IPS-15b (cell line): ENCODE measurements around the gene CYTH1.
"Not testable (repeated sequence)": the region's sequence is repeated elsewhere in the genome, so short reads cannot be mapped to it uniquely, and the experiment has no call there.

Source experiments
- H3K27me3 ChIP-seq: one replicate; pipeline ENCODE4 v1.6.1; 2013; ENCODE audit warnings: low read length; ENCODE audit not compliant: control insufficient read depth, insufficient read depth
- H3K36me3 ChIP-seq: one replicate; pipeline ENCODE4 v1.6.1; 2013; ENCODE audit warnings: low read length; ENCODE audit not compliant: control insufficient read depth, insufficient read depth
- H3K4me1 ChIP-seq: one replicate; pipeline ENCODE4 v1.6.1; 2013; ENCODE audit warnings: mild to moderate bottlenecking, low read length; ENCODE audit not compliant: control insufficient read depth, insufficient read depth
- H3K4me3 ChIP-seq: one replicate; pipeline ENCODE4 v1.5.1; 2013; ENCODE audit warnings: low read depth, low read length
- H3K9ac ChIP-seq: one replicate; pipeline ENCODE4 v1.6.1; 2013; ENCODE audit warnings: low read depth, mild to moderate bottlenecking, low read length
- H3K9me3 ChIP-seq: one replicate; pipeline ENCODE4 v1.6.1; 2013; ENCODE audit warnings: mild to moderate bottlenecking, low read length; ENCODE audit not compliant: control insufficient read depth, insufficient read depth

CYTH1 gene

DNA sequence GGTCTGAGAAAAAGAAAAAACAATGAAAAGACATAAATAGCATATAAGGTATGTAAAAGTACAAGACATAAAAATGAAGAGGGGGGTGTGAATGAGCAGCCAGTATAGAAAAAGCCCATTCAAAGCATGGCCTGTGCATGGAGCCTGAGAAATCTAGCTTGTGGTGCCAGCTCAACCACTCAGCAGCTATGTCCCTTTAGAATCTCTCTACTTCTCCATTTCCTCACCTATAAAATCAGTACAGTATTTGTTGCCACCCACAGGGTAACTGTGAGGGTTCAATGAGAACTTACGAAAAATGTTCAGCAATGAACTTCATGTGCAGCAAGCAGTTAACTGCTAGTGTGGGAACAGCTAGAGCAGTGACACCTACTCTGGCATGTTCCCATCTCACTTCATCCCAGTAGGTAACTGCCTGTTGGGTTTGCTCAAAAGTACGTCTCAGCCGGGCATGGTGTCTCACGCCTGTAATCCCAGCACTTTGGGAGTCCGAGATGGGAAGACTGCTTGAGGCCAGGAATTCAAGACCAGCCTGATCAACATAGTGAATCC, 15.3 kb downstream of the CYTH1 start:
- H3K4me1 ChIP-seq: no peaks in the 10 kb centered on the region

DNA sequence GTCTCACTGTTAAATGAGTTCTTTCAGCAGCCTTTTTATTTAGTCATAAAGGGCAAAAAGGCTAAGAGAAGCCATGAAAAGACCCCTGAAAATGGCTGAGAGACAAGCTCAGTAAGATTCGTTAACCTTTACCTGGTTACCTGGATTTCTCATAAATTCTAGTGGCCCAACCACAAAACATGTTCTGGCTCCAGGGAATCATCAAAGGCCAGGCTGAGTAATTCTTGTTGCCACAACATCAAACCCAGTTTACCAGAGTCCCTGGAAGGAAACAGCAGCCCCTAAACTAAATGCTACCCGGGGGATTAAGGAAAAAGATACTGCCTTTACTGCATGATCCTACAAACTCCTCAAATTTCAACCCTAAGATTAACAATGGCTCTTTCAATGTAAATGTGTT, 15.8 kb downstream of the CYTH1 start:
- H3K4me1 ChIP-seq: no peaks in the 10 kb centered on the region

More for the DNA sequence above, 15.3 kb downstream of the CYTH1 start:
- H3K9me3 ChIP-seq: no peaks in the 10 kb centered on the region
- H3K36me3 ChIP-seq: no peaks in the 10 kb centered on the region
- no peak overlapping the region for H3K9ac ChIP-seq
- H3K4me3 ChIP-seq: no peak overlapping the region
- H3K27me3 ChIP-seq: no peaks in the 10 kb centered on the region

DNA sequence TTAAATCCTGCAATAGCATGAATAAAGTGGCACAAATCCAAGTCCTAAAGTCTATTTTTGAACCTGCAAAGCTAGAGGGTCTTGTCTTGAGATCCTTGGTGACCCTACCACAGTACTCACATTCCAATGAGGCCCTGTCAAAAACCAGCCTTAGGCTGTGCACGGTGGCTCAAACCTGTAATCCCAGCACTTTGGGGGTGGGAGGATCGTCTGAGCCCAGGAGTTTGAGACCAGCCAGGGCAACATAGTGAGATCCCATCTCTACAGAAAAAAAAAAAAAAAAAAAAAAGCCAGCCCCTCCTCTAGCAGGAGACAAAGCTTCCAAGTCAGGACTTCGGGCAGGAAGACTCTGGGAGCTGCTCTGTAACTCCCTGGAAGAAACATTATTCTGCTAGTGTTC, 16.3 kb downstream of the CYTH1 start:
- H3K4me1 ChIP-seq: no peaks in the 10 kb centered on the region
- no peak overlapping the region for H3K9ac ChIP-seq
- no peaks in the 10 kb centered on the region for H3K36me3 ChIP-seq
- H3K9me3 ChIP-seq: no peaks in the 10 kb centered on the region
- no peak overlapping the region for H3K4me3 ChIP-seq
- H3K27me3 ChIP-seq: no peaks in the 10 kb centered on the region

More for the DNA sequence above, 15.8 kb downstream of the CYTH1 start:
- H3K4me3 ChIP-seq: no peak overlapping the region
- H3K9me3 ChIP-seq: no peaks in the 10 kb centered on the region
- no peaks in the 10 kb centered on the region for H3K36me3 ChIP-seq
- H3K27me3 ChIP-seq: no peaks in the 10 kb centered on the region
- no peak overlapping the region for H3K9ac ChIP-seq

DNA sequence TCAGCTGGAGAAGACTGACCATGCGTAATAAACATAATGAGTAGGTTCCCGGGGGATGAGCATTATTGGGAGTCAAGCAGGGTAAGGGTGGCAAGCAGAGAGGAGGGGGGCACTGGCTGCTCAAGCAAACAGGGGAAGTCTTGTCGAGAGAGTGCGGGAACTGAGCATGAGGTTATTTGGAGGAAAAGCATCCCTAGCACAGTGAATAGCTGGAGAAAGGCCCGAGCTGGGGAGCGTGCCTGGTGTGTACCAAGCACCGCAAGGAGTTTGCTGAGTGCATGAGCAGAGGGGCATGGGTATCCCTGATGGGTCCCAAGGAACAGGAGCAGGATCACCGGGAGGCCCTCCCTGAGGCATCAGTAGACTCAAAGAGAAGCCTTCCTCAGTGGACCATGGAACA, 17.2 kb downstream of the CYTH1 start:
- Histone ChIP-seq H3K4me3 (no peak overlapping the region), H3K9me3 (no peaks in the 10 kb centered on the region), H3K4me1 (no peaks in the 10 kb centered on the region), H3K9ac (no peak overlapping the region), H3K27me3 (no peaks in the 10 kb centered on the region), H3K36me3 (no peaks in the 10 kb centered on the region)

DNA sequence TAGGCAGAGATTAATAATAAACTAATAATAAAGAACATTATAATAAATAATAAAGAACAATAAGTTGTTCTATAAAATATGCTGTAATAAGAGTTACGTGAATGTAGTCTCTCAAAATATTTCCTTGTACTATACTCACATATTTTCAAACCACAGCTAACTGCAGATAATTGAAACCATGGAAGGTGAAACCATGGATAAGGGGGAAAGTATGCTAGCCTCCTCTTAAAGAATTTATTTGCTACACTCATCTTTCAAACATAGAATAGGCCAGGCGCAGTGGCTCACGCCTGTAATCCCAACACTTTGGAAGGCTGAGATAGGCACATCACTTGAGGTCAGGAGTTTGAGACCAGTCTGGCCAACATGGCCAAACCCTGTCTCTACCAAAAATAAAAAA, 18.5 kb downstream of the CYTH1 start:
- Histone ChIP-seq H3K4me1 (no peaks in the 10 kb centered on the region), H3K9me3 (no peaks in the 10 kb centered on the region), H3K9ac (no peak overlapping the region), H3K4me3 (no peak overlapping the region), H3K27me3 (no peaks in the 10 kb centered on the region), H3K36me3 (no peaks in the 10 kb centered on the region)

DNA sequence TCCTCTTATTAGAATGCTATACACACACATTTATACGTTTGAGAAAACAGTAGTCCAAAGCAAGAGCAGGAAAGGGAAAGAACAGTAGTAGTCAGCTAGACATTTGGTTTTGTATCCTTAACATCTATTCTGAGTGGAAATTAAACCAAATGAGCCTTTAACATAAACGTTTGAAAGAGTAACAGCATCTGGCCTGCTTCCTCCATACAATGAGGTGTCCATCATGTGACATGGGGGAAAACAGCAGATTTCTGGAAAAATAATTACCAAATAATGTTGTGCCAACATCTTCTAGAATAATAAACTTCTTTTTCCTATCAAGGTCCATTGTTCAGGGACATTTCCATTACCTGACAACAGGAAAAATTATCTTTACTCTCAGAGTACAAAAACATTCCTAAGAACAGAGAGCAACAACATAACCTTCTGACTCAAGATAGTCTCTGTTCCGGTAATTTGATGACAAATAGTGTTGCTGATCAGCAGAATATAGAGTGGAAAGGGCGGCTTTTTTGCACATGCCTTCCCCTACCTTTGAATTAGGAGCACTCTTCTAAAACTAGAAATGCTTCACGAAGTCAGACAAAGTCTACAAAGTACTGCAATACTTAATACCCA, 20.2 kb downstream of the CYTH1 start:
- no peak overlapping the region for H3K9ac ChIP-seq
- no peaks in the 10 kb centered on the region for H3K9me3 ChIP-seq
- H3K4me1 ChIP-seq: no peaks in the 10 kb centered on the region
- no peaks in the 10 kb centered on the region for H3K27me3 ChIP-seq
- H3K4me3 ChIP-seq: no peak overlapping the region
- no peaks in the 10 kb centered on the region for H3K36me3 ChIP-seq

DNA sequence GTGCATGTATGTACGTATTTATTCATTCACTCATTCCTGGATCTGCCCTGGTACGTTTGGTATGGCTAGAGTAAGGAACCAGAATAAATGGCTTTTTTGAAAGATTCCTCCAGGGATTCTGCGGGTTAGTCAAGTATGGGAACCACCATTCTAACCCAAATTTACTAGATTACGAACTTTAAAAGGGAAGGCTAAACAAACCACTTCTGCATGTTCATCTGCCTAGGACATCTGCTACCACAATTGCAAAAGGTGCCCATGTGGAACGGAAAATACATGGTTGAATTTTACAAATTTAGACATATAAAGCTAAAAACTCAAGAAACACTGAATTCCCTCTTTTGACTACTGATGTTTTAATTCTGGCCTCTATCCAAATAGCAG, 22.1 kb downstream of the CYTH1 start:
- H3K9me3 ChIP-seq: no peaks in the 10 kb centered on the region
- H3K4me3 ChIP-seq: no peak overlapping the region
- no peak overlapping the region for H3K9ac ChIP-seq
- no peaks in the 10 kb centered on the region for H3K36me3 ChIP-seq
- H3K27me3 ChIP-seq: no peaks in the 10 kb centered on the region
- no peaks in the 10 kb centered on the region for H3K4me1 ChIP-seq

DNA sequence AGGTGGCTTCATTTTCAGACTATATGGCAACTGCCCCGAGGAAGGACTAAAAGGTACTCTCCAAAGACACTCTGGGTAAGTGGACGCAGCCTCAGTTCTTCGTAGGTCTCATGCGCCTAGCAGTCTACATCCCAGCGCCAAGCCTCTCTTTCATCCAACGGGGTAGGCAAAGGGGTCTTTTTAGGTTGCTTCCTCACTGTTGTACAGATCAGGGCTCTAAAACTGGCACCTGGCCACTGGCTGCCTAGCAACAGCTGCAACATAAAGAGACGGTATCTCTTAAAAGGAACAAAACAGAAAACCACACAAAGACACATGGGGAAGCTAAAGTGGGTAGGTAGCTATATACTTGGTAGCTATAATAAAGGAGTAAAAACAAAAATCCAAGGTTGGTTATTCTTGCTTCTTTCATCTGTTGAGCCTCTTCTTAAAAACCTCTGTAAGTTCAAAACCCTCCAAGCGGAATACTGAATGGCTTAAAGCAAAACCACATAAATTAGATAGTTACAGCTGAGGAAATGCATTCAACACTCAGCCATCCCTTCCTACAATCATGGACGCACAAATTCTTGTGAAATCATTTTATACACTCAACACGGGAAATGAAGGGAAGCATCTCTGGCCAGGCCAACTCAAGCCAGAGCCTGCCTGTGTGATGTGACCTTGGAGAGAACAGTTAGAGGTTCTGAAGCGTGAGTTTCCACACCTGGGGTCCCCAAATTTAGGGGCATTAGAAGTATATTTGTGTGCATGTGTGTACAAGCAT, 22.7 kb downstream of the CYTH1 start:
- Histone ChIP-seq H3K4me3 (no peak overlapping the region), H3K27me3 (no peaks in the 10 kb centered on the region), H3K4me1 (no peaks in the 10 kb centered on the region), H3K9me3 (no peaks in the 10 kb centered on the region), H3K36me3 (no peaks in the 10 kb centered on the region), H3K9ac (no peak overlapping the region)

DNA sequence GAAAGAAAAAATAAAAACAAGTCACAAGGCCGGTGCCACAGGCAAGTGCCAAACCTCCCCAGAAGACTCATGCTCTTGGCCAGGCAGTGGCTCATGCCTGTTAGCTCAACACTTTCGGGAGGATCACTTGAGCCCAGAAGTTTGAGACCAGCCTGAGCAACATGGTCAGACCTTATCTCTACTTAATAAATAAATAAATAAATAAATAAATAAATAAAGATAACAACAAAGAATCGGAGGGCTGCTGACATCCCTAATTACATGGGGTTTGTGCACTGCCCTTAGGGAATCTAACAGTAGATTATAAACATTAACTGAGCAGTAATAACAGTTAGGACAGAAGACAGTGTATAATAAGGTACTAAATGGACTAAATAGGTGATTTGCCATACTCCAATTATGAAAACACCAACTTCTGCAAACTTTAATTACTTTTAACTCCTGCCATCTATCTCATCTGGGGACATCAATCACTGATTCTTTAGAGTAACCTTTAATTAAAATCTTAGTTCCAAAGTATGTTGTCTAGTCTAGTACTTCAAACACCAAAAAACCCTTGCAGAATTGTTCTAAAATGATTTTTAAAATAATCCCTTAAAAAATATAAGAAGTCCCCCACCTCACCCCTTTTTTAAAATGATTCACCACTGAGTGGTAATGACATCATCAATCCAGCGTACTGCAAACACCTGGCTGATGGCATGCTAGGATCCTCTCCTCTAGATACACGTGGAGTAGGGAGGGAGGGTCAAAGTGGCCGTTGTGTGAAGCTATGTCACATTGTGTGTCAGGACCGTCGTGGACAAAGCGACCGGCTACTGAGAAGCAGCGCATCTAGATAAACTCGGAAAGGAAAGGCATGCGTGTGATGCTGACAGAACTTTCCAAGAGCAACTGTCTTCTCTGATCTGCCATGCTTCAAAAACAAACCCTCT, 28.5 kb downstream of the CYTH1 start:
- no peak overlapping the region for H3K9ac ChIP-seq
- no peaks in the 10 kb centered on the region for H3K4me1 ChIP-seq
- H3K27me3 ChIP-seq: no peaks in the 10 kb centered on the region
- H3K36me3 ChIP-seq: no peaks in the 10 kb centered on the region
- no peaks in the 10 kb centered on the region for H3K9me3 ChIP-seq
- H3K4me3 ChIP-seq: no peak overlapping the region

DNA sequence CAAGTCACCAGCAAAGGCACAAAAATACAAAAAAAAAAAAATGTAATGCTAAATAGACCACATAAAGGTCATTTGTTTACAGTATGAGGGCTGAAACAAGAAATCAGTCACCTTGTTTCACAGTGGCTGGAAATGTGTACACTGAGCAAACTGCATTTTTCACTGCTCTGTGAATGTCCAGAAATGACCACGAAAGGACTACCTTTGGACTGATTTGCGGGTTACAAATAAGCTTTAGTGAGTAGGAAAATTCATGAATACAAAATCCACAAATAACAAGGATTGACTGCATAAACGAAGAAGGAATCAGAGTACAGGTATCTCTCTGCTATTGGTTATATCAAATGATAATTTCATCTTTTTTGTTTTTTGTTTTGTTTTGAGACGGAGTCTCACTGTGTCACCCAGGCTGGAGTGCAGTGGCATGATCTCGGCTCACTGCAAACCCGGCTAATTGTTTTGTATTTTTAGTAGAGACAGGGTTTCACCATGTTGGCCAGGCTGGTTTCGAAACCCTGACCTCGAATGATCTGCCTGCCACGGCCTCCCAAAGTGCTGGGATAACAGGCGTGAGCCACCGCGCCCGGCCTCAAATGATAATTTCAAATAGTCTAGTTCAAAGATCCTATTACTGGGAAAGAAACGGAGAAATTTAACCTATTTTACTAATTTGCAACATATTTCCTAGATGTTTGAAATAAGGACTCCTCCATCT, 30.5 kb downstream of the CYTH1 start:
- Histone ChIP-seq H3K36me3 (no peaks in the 10 kb centered on the region), H3K4me1 (peaks cover under 1% of the 10 kb centered on the region), H3K27me3 (no peaks in the 10 kb centered on the region), H3K9ac (no peak overlapping the region), H3K4me3 (no peak overlapping the region), H3K9me3 (no peaks in the 10 kb centered on the region)

DNA sequence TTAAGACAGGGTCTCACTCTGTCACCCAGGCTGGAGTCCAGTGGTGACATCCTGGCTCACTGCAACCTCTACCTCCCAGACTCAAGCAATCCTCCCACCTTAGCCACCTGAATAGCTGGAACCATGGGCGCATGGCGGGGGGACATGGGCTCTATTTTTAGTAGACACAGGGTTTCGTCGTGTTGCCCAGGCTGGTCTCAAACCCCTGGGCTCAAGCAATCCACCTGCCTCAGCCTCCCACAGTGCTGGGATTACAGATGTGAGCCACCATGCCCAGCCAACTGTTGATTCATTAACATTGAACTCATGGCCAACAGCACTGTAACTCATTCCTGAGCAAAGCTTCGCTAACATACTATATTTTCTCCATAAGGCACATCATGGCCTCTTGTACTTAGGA, 31.1 kb downstream of the CYTH1 start:
- H3K9ac ChIP-seq, H3K4me1 ChIP-seq, H3K9me3 ChIP-seq, H3K4me3 ChIP-seq, H3K27me3 ChIP-seq, H3K36me3 ChIP-seq: not testable (repeated sequence)
